GM18861 (cell line): ENCODE data around the gene SIPA1.
A peak's percentile ranks its signal among the peaks of the same experiment; 100 is the strongest.
"Not testable (repeated sequence)": the region's sequence is repeated elsewhere in the genome, so short reads cannot be mapped to it uniquely, and the experiment has no call there.

Experiments used
- ATAC-seq: cut with Tn5 transposase; IDR thresholded peaks from one replicate; pipeline ENCODE4 v1.9.1; 2021; ENCODE audit not compliant: unreplicated experiment

The SIPA1 gene

GRCh38 chr11:65658174-65659021 is 20.5 kb downstream of the SIPA1 start:
- no peak for ATAC-seq

GRCh38 chr11:65660038-65660437 is 22.1 kb downstream of the SIPA1 start:
- ATAC-seq = no peak

- not testable (repeated sequence) for ATAC-seq
Measured at GRCh38 chr11:65660908-65661307, 23.0 kb downstream of the SIPA1 start.

GRCh38 chr11:65661599-65662246 is 23.8 kb downstream of the SIPA1 start:
- ATAC-seq = no peak

GRCh38 chr11:65662247-65662798 is 24.4 kb downstream of the SIPA1 start:
- ATAC-seq = peak; percentile 10

- ATAC-seq = peak; percentile 84
Measured at GRCh38 chr11:65662799-65663638, 25.1 kb downstream of the SIPA1 start, which contains the start of gene RELA. Gene RELA, minus strand, starts transcription at chr11:65662916. Its CDS starts 84 bp downstream, at chr11:65662832.

- no peak for ATAC-seq
Measured at GRCh38 chr11:65663639-65664200, 25.8 kb downstream of the SIPA1 start.

- no peak for ATAC-seq
Measured at GRCh38 chr11:65672180-65672860, 34.4 kb downstream of the SIPA1 start.

GRCh38 chr11:65672982-65673381 is 35.1 kb downstream of the SIPA1 start:
- no peak for ATAC-seq

GRCh38 chr11:65680192-65680743 is 42.4 kb downstream of the SIPA1 start:
- no peak for ATAC-seq

GRCh38 chr11:65683480-65683879 is 45.6 kb downstream of the SIPA1 start:
- not testable (repeated sequence) for ATAC-seq

GRCh38 chr11:65685981-65686380 is 48.1 kb downstream of the SIPA1 start:
- no peak for ATAC-seq

GRCh38 chr11:65691847-65692246 is 53.9 kb downstream of the SIPA1 start:
- ATAC-seq = not testable (repeated sequence)

- no peak for ATAC-seq
Measured at GRCh38 chr11:65692367-65692766, 54.5 kb downstream of the SIPA1 start.

GRCh38 chr11:65695459-65696241 is 57.7 kb downstream of the SIPA1 start:
- no peak for ATAC-seq

- no peak for ATAC-seq
Measured at GRCh38 chr11:65696802-65697552, 59.1 kb downstream of the SIPA1 start.

GRCh38 chr11:65698205-65698604 is 60.3 kb downstream of the SIPA1 start:
- no peak for ATAC-seq

- ATAC-seq = no peak
Measured at GRCh38 chr11:65699306-65699705, 61.4 kb downstream of the SIPA1 start.
